NCI-H2196 (cell line): Measurements from ENCODE around the gene PAF1.
"Not testable (repeated sequence)": the region's sequence is repeated elsewhere in the genome, so short reads cannot be mapped to it uniquely, and the experiment has no call there.

Experiments used
- DNase-seq: peaks from one replicate; lab custom pipeline; 2025; ENCODE audit not compliant: unreplicated experiment; lab: John Stamatoyannopoulos, UW

Gene PAF1

GRCh38 chr19:39384839-39385568, 5.9 kb downstream of the PAF1 start:
- no peak for DNase-seq

GRCh38 chr19:39382991-39383828, 7.7 kb downstream of the PAF1 start:
- no peak for DNase-seq

GRCh38 chr19:39381910-39382611, 8.8 kb downstream of the PAF1 start:
- DNase-seq: no peak

- DNase-seq: no peak
Observed at GRCh38 chr19:39380521-39381502, 10.1 kb downstream of the PAF1 start.

GRCh38 chr19:39379865-39380396, 11.0 kb downstream of the PAF1 start:
- DNase-seq: no peak

GRCh38 chr19:39379366-39379765, 11.5 kb downstream of the PAF1 start:
- DNase-seq: not testable (repeated sequence)

GRCh38 chr19:39377373-39378362, 13.2 kb downstream of the PAF1 start:
- DNase-seq: no peak

GRCh38 chr19:39375929-39376328, 15.0 kb downstream of the PAF1 start:
- no peak for DNase-seq

GRCh38 chr19:39372941-39373340, 18.0 kb downstream of the PAF1 start:
- no peak for DNase-seq

- peak; percentile 8 for DNase-seq
Observed at GRCh38 chr19:39372047-39372802, 18.7 kb downstream of the PAF1 start.

- no peak for DNase-seq
Observed at GRCh38 chr19:39370735-39371134, 20.2 kb downstream of the PAF1 start.

- no peak for DNase-seq
Observed at GRCh38 chr19:39369200-39369599, 21.7 kb downstream of the PAF1 start.

- no peak for DNase-seq
Observed at GRCh38 chr19:39365531-39365930, 25.4 kb downstream of the PAF1 start.

GRCh38 chr19:39363901-39364457, 26.9 kb downstream of the PAF1 start:
- no peak for DNase-seq

GRCh38 chr19:39362682-39363657, 27.9 kb downstream of the PAF1 start:
- DNase-seq: no peak

- no peak for DNase-seq
Observed at GRCh38 chr19:39360599-39360998, 30.3 kb downstream of the PAF1 start.

GRCh38 chr19:39359026-39359425, 31.9 kb downstream of the PAF1 start:
- DNase-seq: no peak
